Body of pancreas (tissue), 4 donors: Measurements from ENCODE around the gene FAM13A.

ENCODE experiments used
- CTCF ChIP-seq, 7 experiments: fragments of 450-650 bp in 4 of 7; fragments of 200-600 bp in 3 of 7; sonication (generic) in 3 of 7; IDR thresholded peaks; one replicate each; pipeline ENCODE4 v1.5.1; 2016 to 2019; ENCODE audit warnings: antibody characterized with exemption in 7 of 7
- POLR2A ChIP-seq, 3 donors: fragments of 450-650 bp; IDR thresholded peaks; one replicate each; pipeline ENCODE4 v1.6.1; 2016; ENCODE audit warnings: antibody characterized with exemption in 3 of 3, mild to moderate bottlenecking in 2 of 3

GRCh38 chr4:88803600-88804096, 253.3 kb downstream of the FAM13A start:
- TF ChIP-seq CTCF (IDR thresholded peaks at IDR 0.05) (peak in 1 of 7 experiments; percentile 3), POLR2A (IDR thresholded peaks at IDR 0.05) (no peak)
